HL-60/S4 treated with phorbol 12-myristate 13-acetate at 8.2 ng/mL for 4 days and 3 days (cell line): ENCODE measurements around the gene SLC9A9.
"Not testable (repeated sequence)": the region's sequence is repeated elsewhere in the genome, so short reads cannot be mapped to it uniquely, and the experiment has no call there.

Experiments used
- in situ Hi-C: fragments of 300-500 bp; cut with MboI; formaldehyde crosslinking; loops from 2 replicates; pipeline ENCODE4 v1.15.0; 2022; ENCODE audit warnings: low sequenced_read_pairs

Gene SLC9A9

GRCh38 chr3:143525408-143525807 lies 322.9 kb downstream of the SLC9A9 start:
- in situ Hi-C loops, result no loop called here

GRCh38 chr3:143521803-143522202 lies 326.5 kb downstream of the SLC9A9 start:
- in situ Hi-C loops, result no loop called here

- in situ Hi-C loops, result not testable (repeated sequence)
Measured at GRCh38 chr3:143517131-143517530, 331.1 kb downstream of the SLC9A9 start.

GRCh38 chr3:143514874-143515273 lies 333.4 kb downstream of the SLC9A9 start:
- in situ Hi-C loops, result no loop called here

- in situ Hi-C loops, result no loop called here
Measured at GRCh38 chr3:143514109-143514508, 334.2 kb downstream of the SLC9A9 start.

GRCh38 chr3:143511174-143511879 lies 336.9 kb downstream of the SLC9A9 start:
- in situ Hi-C loops, result no loop called here

- in situ Hi-C loops, result no loop called here
Measured at GRCh38 chr3:143510601-143511000, 337.7 kb downstream of the SLC9A9 start.

GRCh38 chr3:143507735-143508580 lies 340.3 kb downstream of the SLC9A9 start:
- in situ Hi-C loops, result no loop called here

- in situ Hi-C loops, result no loop called here
Measured at GRCh38 chr3:143506190-143506589, 342.1 kb downstream of the SLC9A9 start.

- in situ Hi-C loops, result no loop called here
Measured at GRCh38 chr3:143503325-143503885, 344.9 kb downstream of the SLC9A9 start.

GRCh38 chr3:143502081-143502480 lies 346.2 kb downstream of the SLC9A9 start:
- in situ Hi-C loops, result no loop called here

- in situ Hi-C loops, result no loop called here
Measured at GRCh38 chr3:143497382-143497781, 350.9 kb downstream of the SLC9A9 start.

GRCh38 chr3:143496191-143496590 lies 352.1 kb downstream of the SLC9A9 start:
- in situ Hi-C loops, result no loop called here

GRCh38 chr3:143495527-143495926 lies 352.7 kb downstream of the SLC9A9 start:
- in situ Hi-C loops, result no loop called here

GRCh38 chr3:143486611-143487010 lies 361.7 kb downstream of the SLC9A9 start:
- in situ Hi-C loops, result no loop called here

GRCh38 chr3:143484846-143485512 lies 363.3 kb downstream of the SLC9A9 start:
- in situ Hi-C loops, result no loop called here

GRCh38 chr3:143483214-143483613 lies 365.1 kb downstream of the SLC9A9 start:
- in situ Hi-C loops, result no loop called here

- in situ Hi-C loops, result no loop called here
Measured at GRCh38 chr3:143482106-143483088, 365.9 kb downstream of the SLC9A9 start.

GRCh38 chr3:143480344-143480743 lies 367.9 kb downstream of the SLC9A9 start:
- in situ Hi-C loops, result no loop called here

- in situ Hi-C loops, result no loop called here
Measured at GRCh38 chr3:143479727-143480126, 368.5 kb downstream of the SLC9A9 start.
